CD1c-positive myeloid dendritic cell (primary cell): ENCODE results near the gene APOC4.
"Not testable (repeated sequence)": the region's sequence is repeated elsewhere in the genome, so short reads cannot be mapped to it uniquely, and the experiment has no call there.

Experiments
- DNase-seq: peaks from one replicate; pipeline ENCODE4 v3.0.0-alpha.2; 2016; ENCODE audit errors: extremely low spot score

APOC4 gene

GRCh38 chr19:44958090-44958489 is 16.1 kb downstream of the APOC4 start:
- no peak for DNase-seq

GRCh38 chr19:44959691-44960090 is 17.7 kb downstream of the APOC4 start:
- no peak for DNase-seq

GRCh38 chr19:44960906-44961728 is 19.1 kb downstream of the APOC4 start:
- no peak for DNase-seq

- DNase-seq, result no peak
Observed at GRCh38 chr19:44961821-44962220, 19.8 kb downstream of the APOC4 start.

GRCh38 chr19:44968118-44968517 is 26.1 kb downstream of the APOC4 start:
- DNase-seq, result no peak

GRCh38 chr19:44968670-44969069 is 26.6 kb downstream of the APOC4 start:
- no peak for DNase-seq

- DNase-seq, result no peak
Observed at GRCh38 chr19:44969437-44969836, 27.4 kb downstream of the APOC4 start.

DNA sequence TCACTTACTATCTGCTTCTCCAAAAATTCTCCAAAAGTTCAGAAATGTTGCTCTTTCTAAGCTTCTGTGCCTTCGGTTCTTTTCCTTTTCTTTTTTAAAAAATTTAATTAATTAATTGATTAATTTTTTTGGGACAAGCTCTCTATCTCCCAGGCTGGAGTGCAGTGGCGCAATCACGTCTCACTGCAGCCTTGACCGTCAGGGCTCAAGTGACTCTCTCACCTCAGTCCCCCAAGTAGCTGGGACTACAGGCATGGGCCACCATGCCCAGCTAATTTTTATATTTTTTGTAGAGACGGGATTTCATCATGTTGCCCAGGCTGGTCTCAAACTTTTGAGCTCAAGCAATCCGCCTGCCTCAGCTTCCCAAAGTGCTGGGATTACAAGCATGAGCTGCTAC is 29.4 kb downstream of the APOC4 start:
- DNase-seq, result not testable (repeated sequence)

GRCh38 chr19:44972802-44973201 is 30.8 kb downstream of the APOC4 start:
- no peak for DNase-seq

- no peak for DNase-seq
Observed at GRCh38 chr19:44973982-44974735, 32.1 kb downstream of the APOC4 start.

GRCh38 chr19:44974857-44975256 is 32.8 kb downstream of the APOC4 start:
- DNase-seq, result no peak

DNA sequence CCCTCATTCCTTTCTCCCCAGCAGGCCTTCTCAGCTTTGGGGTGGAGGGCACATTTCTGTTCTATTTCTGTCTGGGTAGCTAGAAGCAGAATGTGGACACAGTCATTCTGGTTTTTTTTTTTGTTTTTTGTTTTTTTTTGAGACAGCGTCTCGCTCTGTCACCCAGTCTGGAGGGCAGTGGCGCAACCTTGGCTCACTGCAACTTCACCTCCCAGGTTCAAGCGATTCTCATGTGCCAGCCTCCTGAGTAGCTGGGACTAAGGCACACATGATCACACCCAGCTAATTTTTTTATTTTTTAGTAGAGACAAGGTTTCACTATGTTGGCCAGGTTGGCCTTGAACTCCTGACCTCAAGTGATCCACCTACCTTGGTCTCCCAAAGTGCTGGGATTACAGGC is 33.4 kb downstream of the APOC4 start:
- DNase-seq, result no peak

DNA sequence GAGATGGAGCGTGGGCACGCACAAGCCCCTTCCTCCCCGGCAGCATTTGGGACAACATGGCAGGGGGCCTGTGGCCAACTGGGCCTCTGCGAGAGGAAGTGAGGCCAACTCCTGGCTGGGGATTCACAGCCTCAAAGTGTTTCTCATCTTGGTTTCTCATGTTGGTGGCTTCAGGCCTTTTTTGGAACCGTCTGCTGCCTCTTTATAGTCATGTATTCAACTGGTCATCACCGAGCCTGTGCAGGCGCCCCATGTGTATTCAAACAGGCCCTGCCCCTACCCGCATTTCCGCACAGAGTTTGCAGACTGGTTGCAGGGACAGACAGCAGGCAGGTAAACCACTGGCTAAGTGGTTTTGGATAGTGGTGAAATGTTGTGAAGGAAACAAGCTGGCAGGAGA is 42.0 kb downstream of the APOC4 start:
- DNase-seq, result no peak

- DNase-seq, result no peak
Observed at GRCh38 chr19:44985445-44985844, 43.4 kb downstream of the APOC4 start.

DNA sequence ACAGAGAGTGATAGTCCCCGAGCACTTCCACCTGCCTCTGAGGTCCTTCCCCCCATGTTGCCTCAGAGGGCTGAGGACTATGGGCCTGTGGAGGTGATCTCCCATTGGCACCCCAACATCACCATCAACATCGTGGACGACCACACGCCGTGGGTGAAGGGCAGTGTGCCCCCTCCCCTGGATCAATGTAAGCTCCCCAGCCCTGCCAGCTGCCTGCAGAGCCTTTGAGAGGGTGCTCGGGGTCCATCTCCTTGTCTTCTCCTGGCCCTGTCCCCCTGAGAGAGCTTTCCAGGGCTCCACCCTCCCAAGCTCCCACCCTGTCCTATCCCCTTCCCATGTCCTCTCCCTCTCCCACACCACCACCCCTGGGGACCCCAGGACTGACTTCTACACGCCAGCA is 44.4 kb downstream of the APOC4 start:
- no peak for DNase-seq

DNA sequence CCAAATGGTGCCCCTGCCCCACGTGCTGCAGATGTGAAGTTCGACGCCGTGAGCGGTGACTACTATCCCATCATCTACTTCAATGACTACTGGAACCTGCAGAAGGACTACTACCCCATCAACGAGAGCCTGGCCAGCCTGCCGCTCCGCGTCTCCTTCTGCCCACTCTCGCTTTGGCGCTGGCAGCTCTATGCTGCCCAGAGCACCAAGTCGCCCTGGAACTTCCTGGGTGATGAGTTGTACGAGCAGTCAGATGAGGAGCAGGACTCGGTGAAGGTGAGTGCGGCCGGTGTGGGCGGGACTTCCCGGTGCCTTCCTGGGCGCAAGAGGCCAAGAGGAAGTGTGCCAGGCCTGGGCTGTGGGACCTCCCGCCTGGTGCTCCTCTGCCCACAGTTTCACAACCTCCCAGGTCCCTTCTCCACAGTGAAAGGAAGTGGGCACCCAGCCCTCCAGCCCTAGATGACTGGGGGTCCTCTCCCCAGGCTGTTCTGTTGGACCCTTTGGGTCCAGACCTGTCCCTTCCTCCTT is 45.2 kb downstream of the APOC4 start:
- peak; percentile 67 for DNase-seq

DNA sequence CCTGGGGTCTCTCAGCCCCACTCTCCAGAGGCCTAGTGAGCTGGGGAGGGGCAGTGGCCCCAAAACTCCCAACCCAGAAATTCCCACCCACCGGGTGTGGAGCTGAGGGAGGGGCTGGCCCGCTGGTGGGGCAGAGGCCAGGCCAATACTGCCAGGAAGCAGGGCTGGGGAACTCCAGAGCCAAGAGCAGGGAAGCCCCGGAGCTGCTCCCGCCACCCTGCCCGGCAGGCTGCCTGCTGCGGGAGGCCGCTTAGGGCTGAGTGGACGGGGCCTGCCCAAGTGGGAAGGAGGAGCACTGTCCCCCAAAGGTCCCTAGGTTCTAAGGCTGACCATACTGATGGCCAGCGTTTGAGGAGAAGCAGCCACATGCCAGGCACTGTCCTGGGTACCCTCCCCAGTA is 46.2 kb downstream of the APOC4 start:
- DNase-seq, result no peak

- DNase-seq, result peak; percentile 64
Observed at GRCh38 chr19:44988896-44989556, 47.0 kb downstream of the APOC4 start.

DNA sequence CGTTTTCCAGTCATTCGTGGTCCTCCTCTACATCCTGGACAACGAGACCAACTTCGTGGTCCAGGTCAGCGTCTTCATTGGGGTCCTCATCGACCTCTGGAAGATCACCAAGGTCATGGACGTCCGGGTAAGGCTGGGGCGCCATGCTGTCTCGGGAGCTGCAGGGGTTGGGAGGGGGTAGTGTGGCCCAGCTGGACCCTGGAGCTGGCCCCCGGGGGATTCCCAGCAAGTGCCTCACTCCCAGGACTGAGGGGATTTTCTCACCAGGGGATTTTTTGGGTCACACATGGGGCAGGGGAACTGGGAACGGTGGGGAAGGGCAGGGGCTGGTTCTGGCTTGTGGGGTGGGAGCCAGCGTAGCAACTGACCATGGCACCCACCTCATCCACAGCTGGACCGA is 48.4 kb downstream of the APOC4 start:
- DNase-seq, result no peak

GRCh38 chr19:44990966-44991365 is 48.9 kb downstream of the APOC4 start:
- no peak for DNase-seq

- no peak for DNase-seq
Observed at GRCh38 chr19:44992336-44993163, 50.5 kb downstream of the APOC4 start.

DNA sequence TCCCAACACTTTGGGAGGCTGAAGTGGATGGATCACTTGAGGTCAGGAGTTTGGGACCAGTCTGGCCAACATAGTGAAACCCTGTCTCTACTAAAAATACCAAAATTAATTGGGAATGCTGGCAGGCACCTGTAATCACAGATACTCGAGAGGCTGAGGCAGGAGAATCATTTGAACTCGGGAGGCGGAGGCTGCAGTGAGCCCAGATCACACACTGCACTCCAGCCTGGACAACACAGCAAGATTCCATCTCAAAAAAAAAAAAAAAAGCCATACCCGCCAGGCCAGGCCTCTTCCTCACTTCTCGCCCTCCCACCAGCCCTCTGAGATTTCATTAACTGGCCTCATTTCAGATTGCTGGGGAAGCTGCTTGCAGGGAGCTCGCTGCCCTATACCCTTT is 51.5 kb downstream of the APOC4 start:
- no peak for DNase-seq
